8988T (cell line): ENCODE data around the gene SSBP2.
"Not testable (repeated sequence)": the region's sequence is repeated elsewhere in the genome, so short reads cannot be mapped to it uniquely, and the experiment has no call there.

Experiments
- DNase-seq: peaks from one replicate; pipeline ENCODE4 v3.0.0; 2011

The SSBP2 gene

GRCh38 chr5:81516091-81516490 is 234.8 kb downstream of the SSBP2 start:
- no peak for DNase-seq

GRCh38 chr5:81513982-81514381 is 236.9 kb downstream of the SSBP2 start:
- no peak for DNase-seq

DNA sequence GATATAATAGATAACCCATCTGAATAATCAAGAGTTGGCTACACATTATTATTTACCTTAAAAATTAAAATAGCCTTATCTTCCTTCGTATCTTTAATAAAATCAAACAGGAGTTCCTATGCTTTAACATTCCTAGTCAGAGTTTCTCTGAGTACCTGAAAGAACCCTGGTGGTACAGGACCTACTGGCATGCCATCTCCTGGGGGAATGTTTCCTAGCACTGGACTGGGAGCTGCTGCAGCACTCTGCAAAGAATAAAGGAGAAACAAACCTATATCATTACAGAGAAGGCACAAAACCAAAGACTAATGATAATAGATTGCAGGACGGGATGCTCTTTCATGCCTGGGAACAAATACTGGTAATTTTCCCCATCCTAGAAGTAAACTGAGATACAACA is 237.4 kb downstream of the SSBP2 start:
- no peak for DNase-seq

DNA sequence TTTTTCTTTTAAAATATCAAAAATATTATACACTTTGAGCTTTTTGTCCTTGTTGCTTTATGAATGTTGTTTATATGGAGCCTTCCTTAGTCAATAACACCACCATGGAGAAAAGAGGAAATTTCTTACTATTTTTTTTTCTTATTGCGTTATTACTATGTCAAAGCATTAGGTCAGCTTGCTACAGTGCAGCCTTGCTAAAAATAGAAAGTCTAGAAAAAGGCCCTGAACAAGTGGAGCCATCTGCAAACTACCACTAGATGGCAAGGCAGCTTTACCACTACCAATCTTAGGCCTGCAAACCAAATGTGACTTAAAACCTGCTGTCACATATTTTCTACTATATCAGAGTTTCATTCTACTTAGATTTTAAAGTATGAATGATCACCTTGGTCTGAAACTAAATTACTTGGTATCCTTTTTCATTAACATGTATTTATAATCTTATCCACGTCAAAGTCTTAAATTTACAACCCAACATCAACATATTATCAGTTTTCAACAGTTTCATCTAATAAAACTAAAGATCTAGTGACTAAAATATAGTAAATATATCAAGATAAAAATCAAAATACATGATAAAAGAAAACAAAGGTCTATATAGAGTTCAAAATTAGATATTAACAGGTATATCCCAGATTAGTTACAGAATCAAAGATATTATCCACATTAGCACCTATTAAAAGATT is 243.9 kb downstream of the SSBP2 start:
- peak; percentile 4 for DNase-seq

- no peak for DNase-seq
Measured at GRCh38 chr5:81506378-81506777, 244.5 kb downstream of the SSBP2 start.

- DNase-seq: no peak
Measured at GRCh38 chr5:81505672-81506071, 245.2 kb downstream of the SSBP2 start.

DNA sequence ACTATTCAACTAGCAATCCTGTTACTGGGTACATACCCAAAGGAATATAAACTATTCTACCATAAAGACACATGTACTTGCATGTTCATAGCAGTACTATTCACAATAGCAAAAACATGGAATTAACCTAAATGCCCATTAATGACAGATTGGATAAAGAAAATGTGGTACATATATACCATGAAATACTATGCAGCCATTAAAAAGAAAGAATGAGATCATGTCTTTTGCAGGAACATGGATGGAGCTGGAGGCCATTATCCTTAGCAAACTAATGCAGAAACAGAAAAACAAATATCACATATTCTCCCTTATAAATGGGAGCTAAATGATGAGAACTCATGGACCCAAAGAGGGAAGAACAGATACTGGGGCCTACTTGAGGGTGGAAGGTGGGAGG is 247.3 kb downstream of the SSBP2 start:
- DNase-seq: not testable (repeated sequence)

- DNase-seq: no peak
Measured at GRCh38 chr5:81495286-81495685, 255.6 kb downstream of the SSBP2 start.

DNA sequence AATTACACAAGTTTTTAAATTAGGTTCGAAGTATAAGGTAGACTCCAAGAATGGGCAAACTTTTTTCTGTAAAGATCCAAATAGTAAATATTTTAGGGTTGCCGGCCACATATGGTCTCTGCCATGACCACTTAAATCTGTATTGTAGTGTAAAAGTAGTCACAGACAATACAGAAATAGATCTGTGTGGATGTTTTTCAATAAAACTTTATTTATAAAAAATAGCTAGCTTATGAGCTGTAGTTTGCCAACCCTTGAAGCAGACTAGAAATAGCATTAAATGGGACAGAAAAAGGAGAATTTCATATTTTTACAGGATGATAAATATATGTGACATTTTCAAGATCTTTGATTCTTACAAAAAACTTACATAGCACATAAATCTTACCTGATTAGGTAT is 262.0 kb downstream of the SSBP2 start:
- no peak for DNase-seq

GRCh38 chr5:81486711-81487110 is 264.2 kb downstream of the SSBP2 start:
- DNase-seq: no peak

- DNase-seq: no peak
Measured at GRCh38 chr5:81482595-81482994, 268.3 kb downstream of the SSBP2 start.

GRCh38 chr5:81473395-81473794 is 277.5 kb downstream of the SSBP2 start:
- DNase-seq: not testable (repeated sequence)

DNA sequence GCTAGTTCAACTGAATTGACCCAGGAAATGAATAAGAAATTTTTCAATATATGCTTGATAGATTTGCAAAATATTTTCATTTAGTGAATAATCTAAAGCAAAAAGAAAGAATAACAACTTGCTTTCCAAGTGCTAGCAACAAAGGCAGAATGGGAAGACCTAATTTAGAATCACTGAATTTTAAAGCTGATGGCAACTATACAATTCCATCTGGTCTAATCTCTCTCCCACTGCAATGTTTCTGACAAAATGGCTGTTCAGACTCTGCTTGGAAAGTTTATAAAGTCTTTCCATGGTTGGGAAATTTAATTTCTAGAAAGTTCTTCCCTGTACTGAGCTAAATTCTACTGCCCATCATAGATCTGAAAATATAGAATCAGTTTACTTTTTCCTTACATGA is 281.2 kb downstream of the SSBP2 start:
- no peak for DNase-seq

GRCh38 chr5:81450940-81451339 is 300.0 kb downstream of the SSBP2 start:
- no peak for DNase-seq

DNA sequence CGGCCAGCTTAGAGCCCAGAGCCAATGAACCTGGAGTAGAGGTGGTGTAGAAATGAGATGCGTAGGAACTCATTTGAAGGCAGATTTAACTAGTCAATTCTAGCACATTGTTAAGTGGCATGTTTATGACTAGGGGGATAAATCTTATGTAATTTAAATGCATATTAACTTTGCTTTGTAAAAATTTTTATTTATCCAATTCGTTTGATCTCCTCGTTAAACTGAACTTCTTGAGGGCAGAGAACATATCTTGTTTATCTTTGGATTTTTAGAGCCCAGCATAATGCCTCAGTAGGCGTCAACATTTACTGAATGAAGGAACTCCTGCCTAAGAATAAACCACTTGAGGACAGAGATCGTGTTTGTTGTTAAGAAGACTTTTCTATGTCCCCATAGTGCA is 315.9 kb downstream of the SSBP2 start:
- no peak for DNase-seq

DNA sequence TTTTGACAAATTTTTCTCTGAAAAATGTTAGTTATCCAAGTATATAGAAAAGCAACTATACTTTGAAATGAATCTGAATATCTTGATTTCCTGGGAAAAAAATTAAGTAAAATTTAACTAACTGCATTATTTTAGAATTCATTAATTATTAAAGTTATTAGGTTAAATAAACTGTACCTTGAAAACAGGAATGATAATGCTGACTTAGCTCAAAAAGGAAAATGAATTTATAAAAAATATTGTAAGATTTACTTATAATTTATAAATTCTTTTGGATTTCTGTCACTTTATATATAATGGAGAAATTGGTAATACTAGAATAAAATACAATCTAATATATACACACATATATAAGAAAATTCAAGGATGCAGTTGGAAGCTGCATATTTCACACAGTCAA is 320.9 kb downstream of the SSBP2 start:
- no peak for DNase-seq

- no peak for DNase-seq
Measured at GRCh38 chr5:81429363-81429762, 321.5 kb downstream of the SSBP2 start.

DNA sequence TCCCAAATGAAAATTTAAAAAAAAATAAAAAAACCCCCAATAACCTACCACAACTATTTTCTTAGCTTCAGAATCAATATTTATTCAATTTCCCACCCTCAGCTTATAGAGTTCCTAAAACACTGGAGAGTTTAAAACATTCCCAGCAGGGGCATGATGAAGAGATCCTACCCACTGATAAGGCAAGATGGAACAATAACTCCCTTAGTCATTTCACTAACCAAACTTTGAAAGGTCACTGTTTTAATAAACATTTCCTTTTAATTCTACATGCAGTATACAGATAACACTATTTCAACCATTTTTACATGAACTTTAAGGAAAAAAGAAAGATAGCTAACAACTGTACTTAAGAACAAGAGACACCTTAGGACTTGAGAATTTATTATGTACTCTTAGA is 322.0 kb downstream of the SSBP2 start:
- no peak for DNase-seq

DNA sequence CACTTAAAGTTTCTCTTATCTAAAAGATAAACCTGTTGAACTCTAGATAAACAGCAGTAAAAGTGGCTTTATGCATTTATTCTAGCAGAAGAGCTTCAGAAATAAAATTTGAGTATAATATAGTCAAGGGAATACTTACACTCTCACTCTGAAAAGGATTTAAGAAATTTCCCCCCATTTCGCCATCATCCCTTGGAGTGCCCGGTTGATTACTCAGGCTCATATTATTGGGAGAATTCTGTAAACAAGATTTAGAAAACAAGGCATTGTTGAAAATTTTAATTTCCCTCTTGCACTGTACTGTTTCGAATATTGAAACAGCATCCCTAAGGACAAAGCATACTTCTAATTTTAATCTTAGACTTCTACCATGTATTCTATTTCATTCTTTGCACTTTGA is 322.5 kb downstream of the SSBP2 start:
- DNase-seq: no peak

GRCh38 chr5:81427566-81427965 is 323.3 kb downstream of the SSBP2 start:
- no peak for DNase-seq

GRCh38 chr5:81426359-81427030 is 324.4 kb downstream of the SSBP2 start:
- no peak for DNase-seq

GRCh38 chr5:81425569-81425968 is 325.3 kb downstream of the SSBP2 start:
- no peak for DNase-seq

GRCh38 chr5:81424728-81425127 is 326.2 kb downstream of the SSBP2 start:
- DNase-seq: no peak

GRCh38 chr5:81422671-81423070 is 328.2 kb downstream of the SSBP2 start:
- no peak for DNase-seq
